ENCODE measurements around the gene FBXO41. TPM values are rescaled to one million over a fixed set of nuclear protein-coding genes. Genes with fewer than 3 reads are reported as not detected.

Gene FBXO41
- polyA plus RNA-seq, 1 donor from 2014 or later = 6.0 TPM

GRCh38 chr2:73259704-73260337 lies 24.5 kb downstream of the FBXO41 start:
- Histone ChIP-seq H3K9me2 (ENCODE audit: insufficient read depth, low read length) (no peaks in the 10 kb centered on the region), H3K27me3 (ENCODE audit: insufficient read depth, low read depth, low read length) (no peaks in the 10 kb centered on the region), H2AFZ (ENCODE audit: low read depth, low read length) (no peak overlapping the region), H3K79me2 (replicated peaks; ENCODE audit: insufficient read depth, low read length) (no peaks in the 10 kb centered on the region), H3K4me3 (ENCODE audit: low read length) (no peak overlapping the region), H3K4me2 (ENCODE audit: low read length) (no peak overlapping the region), H3K27ac (ENCODE audit: low read length) (no peak overlapping the region), H3K36me3 (ENCODE audit: insufficient read depth, low read length) (peaks cover 1% of the 10 kb centered on the region), H4K20me1 (ENCODE audit: insufficient read depth) (no peaks in the 10 kb centered on the region), H3F3A (ENCODE audit: insufficient read depth, low read length, poor library complexity, severe bottlenecking) (no peaks in the 10 kb centered on the region), H3K9ac (ENCODE audit: low read length) (no peak overlapping the region), H3K9me3 (ENCODE audit: low read length) (no peaks in the 10 kb centered on the region)
- TF ChIP-seq SMC3 (conservative IDR thresholded peaks at IDR 0.05; ENCODE audit: poor library complexity) (no peak), POLR2AphosphoS5 (IDR thresholded peaks at IDR 0.05) (no peak), RAD21 (conservative IDR thresholded peaks at IDR 0.05) (no peak), TAF1 (IDR thresholded peaks at IDR 0.05; ENCODE audit: low read depth) (no peak), CTCF (IDR thresholded peaks at IDR 0.05; ENCODE audit: poor library complexity, severe bottlenecking) (no peak)

GRCh38 chr2:73259276-73259675 lies 25.0 kb downstream of the FBXO41 start:
- Histone ChIP-seq H3K4me2 (ENCODE audit: low read length) (no peak overlapping the region), H3K9me3 (ENCODE audit: low read length) (no peaks in the 10 kb centered on the region), H3K36me3 (ENCODE audit: insufficient read depth, low read length) (peaks cover 4% of the 10 kb centered on the region), H3K27me3 (ENCODE audit: insufficient read depth, low read depth, low read length) (no peaks in the 10 kb centered on the region), H3K27ac (ENCODE audit: low read length) (no peak overlapping the region), H3K79me2 (replicated peaks; ENCODE audit: insufficient read depth, low read length) (no peaks in the 10 kb centered on the region), H4K20me1 (ENCODE audit: insufficient read depth) (no peaks in the 10 kb centered on the region), H3K4me3 (ENCODE audit: low read length) (no peak overlapping the region), H3F3A (ENCODE audit: insufficient read depth, low read length, poor library complexity, severe bottlenecking) (no peaks in the 10 kb centered on the region), H3K9ac (ENCODE audit: low read length) (no peak overlapping the region), H3K9me2 (ENCODE audit: insufficient read depth, low read length) (no peaks in the 10 kb centered on the region), H2AFZ (ENCODE audit: low read depth, low read length) (no peak overlapping the region)
- TF ChIP-seq, protein P1, sequence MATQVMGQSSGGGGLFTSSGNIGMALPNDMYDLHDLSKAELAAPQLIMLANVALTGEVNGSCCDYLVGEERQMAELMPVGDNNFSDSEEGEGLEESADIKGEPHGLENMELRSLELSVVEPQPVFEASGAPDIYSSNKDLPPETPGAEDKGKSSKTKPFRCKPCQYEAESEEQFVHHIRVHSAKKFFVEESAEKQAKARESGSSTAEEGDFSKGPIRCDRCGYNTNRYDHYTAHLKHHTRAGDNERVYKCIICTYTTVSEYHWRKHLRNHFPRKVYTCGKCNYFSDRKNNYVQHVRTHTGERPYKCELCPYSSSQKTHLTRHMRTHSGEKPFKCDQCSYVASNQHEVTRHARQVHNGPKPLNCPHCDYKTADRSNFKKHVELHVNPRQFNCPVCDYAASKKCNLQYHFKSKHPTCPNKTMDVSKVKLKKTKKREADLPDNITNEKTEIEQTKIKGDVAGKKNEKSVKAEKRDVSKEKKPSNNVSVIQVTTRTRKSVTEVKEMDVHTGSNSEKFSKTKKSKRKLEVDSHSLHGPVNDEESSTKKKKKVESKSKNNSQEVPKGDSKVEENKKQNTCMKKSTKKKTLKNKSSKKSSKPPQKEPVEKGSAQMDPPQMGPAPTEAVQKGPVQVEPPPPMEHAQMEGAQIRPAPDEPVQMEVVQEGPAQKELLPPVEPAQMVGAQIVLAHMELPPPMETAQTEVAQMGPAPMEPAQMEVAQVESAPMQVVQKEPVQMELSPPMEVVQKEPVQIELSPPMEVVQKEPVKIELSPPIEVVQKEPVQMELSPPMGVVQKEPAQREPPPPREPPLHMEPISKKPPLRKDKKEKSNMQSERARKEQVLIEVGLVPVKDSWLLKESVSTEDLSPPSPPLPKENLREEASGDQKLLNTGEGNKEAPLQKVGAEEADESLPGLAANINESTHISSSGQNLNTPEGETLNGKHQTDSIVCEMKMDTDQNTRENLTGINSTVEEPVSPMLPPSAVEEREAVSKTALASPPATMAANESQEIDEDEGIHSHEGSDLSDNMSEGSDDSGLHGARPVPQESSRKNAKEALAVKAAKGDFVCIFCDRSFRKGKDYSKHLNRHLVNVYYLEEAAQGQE (IDR thresholded peaks at IDR 0.05; ENCODE audit: borderline replicate concordance) = no peak
- TF ChIP-seq TAF1 (IDR thresholded peaks at IDR 0.05; ENCODE audit: low read depth) (no peak), POLR2AphosphoS5 (IDR thresholded peaks at IDR 0.05) (no peak), EZH2 (IDR thresholded peaks at IDR 0.05; ENCODE audit: borderline replicate concordance, insufficient read depth, low read length, poor library complexity, severe bottlenecking) (no peak), MXI1 (conservative IDR thresholded peaks at IDR 0.05; ENCODE audit: poor library complexity, severe bottlenecking) (no peak), SMC3 (conservative IDR thresholded peaks at IDR 0.05; ENCODE audit: poor library complexity) (no peak), EP300 (conservative IDR thresholded peaks at IDR 0.05; ENCODE audit: poor library complexity, severe bottlenecking) (no peak), CTCF (IDR thresholded peaks at IDR 0.05; ENCODE audit: poor library complexity, severe bottlenecking) (no peak), RAD21 (conservative IDR thresholded peaks at IDR 0.05) (no peak)

Measured in neural cell (in vitro differentiated cells).